HG02884 (cell line): ENCODE results near the gene AGPAT4.

Experiments
- ATAC-seq: cut with Tn5 transposase; IDR thresholded peaks from one replicate; pipeline ENCODE4 v1.9.1; 2021; ENCODE audit warnings: mild to moderate bottlenecking, moderate library complexity; ENCODE audit not compliant: unreplicated experiment

The AGPAT4 gene

DNA sequence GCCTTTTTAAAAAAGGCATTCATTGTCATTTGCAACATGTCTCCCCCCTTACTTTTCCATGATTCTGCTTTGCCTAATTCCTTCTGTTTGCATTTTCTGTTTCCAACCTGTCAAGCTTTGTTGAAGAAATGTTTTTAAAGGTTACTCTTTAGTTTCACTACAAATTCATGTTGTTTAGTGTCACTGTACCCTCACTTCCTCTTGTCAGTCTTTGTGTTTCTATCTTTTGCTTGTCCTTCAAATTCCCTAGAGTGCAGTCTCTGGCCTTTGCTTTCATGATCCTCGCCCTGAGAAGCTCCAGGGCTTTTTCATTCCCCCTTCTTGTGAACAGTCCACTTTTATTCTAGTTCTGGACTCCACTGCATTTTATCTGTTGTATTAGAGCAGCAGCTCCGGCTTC lies 191.6 kb downstream of the AGPAT4 start:
- no peak for ATAC-seq

DNA sequence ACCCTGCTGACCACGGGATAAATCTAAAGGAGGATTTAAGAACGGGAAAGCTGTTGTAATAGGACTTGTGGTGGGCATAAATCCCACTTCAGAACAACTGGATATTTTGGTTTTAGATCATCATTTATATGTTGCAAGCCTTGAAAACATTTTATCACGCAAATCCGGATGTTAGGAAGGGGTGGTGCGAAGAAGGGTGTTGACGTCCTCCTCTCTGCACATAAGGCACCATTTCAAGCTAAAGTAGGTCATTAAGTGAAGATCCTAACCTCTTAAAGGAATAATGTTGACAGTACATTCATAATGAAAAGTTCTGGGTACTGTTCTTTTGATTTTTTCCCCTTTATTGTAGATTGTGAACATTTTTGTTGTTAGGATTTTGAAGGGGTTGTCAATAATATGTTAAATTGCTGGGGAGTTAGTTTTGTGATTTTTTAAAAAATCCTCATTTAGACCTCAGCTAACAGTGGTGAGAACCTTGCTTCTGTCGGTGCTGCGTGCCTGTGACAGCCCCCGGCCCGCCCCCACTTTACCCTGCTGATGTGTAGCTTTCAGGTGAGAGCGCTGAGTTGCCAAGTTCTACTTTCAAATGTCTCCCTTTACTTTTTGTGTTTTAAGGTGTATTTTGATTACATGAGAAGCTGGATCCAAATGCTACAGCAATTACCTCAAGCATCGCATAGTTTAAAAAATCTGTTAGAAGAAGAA lies 193.4 kb downstream of the AGPAT4 start:
- ATAC-seq: no peak
